Measurements from ENCODE around the gene XYLT1.

XYLT1 gene

GRCh38 chr16:17457997-17458396 is 12.8 kb downstream of the XYLT1 start:
- no peak for DNase-seq (ENCODE audit: low spot score)

GRCh38 chr16:17457513-17457912 is 13.2 kb downstream of the XYLT1 start:
- no peak for DNase-seq (ENCODE audit: low spot score)

- no peak for DNase-seq (ENCODE audit: low spot score)
These were observed 16.5 kb downstream of the XYLT1 start for GRCh38 chr16:17454162-17454730.

DNA sequence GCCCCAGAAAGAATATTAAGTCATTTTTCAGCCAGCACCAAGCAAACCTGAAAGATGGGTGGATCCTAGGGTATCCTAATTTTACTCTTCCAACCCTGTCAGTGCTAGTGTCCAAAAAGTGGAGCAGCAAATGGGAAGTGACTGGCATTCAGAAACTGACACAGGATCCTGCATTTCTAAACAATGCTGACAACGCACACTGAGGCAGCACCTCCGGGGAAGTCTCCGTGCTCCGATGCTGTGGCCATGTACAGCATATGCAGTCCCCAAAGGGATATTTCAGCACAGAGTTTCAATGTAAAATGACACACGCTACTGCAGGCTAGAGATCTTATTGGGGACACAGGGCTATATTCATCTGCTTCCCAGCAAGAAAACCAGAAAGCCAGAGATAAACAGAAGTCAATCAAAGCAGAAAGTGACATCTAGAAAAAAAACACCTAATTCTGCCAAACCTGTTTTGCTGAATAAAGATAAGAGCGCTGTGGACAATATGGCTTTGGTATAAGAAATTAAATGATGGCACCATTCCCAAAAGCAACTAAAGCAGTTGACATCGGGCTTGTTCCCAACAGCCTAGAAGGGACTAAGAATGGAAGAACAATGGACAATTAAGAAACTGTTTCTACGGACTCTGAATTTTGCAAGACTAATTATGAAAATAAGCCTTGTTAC is 17.3 kb downstream of the XYLT1 start:
- DNase-seq (ENCODE audit: low spot score) = no peak

GRCh38 chr16:17452922-17453321 is 17.8 kb downstream of the XYLT1 start:
- DNase-seq (ENCODE audit: low spot score) = no peak

GRCh38 chr16:17451843-17452242 is 18.9 kb downstream of the XYLT1 start:
- no peak for DNase-seq (ENCODE audit: low spot score)

GRCh38 chr16:17450291-17450690 is 20.5 kb downstream of the XYLT1 start:
- no peak for DNase-seq (ENCODE audit: low spot score)

GRCh38 chr16:17448640-17449638 is 21.8 kb downstream of the XYLT1 start:
- DNase-seq (ENCODE audit: low spot score) = no peak

- DNase-seq (ENCODE audit: low spot score) = no peak
These were observed 23.6 kb downstream of the XYLT1 start for GRCh38 chr16:17447101-17447569.

DNA sequence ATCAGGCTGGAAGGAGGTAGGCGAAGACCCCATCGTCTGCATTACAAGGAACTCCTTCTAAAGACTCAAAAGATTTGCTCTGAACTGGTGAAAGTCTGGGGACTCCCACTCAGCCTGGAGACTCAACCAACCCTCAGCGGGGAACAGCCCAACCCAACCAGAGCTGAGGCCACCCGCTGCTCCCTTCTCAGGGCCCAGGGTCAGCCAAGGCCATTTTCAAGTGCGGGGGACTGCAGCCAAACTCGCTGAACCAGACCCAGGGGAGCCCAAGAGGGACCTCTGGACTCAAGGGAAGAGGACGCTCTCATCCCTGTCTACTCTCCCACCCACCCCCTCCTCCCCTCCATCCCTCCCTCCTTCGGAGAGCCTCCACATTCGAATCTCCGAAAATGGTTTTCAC is 24.1 kb downstream of the XYLT1 start:
- DNase-seq (ENCODE audit: low spot score) = no peak

DNA sequence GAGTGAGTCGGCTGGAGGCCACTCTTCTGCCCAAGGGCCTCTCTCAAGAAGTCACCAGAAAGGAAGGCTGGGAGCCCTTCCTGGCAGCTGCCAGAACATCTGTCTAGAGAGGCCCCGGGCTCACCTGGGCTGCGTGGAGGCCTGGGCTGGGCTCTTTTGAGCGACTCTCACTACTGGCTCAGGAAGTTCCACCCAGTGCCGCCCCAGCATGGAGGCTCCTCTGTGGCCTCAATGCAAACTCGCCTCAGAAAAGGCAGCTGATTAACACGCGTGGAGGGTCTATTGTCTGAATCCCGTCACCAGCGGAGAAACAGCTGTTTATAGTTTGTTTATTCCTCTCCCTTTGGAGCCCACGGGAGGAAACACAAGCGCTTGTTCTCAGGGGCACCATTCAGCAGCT is 25.3 kb downstream of the XYLT1 start:
- no peak for DNase-seq (ENCODE audit: low spot score)

GRCh38 chr16:17444658-17445057 is 26.1 kb downstream of the XYLT1 start:
- DNase-seq (ENCODE audit: low spot score) = no peak

- DNase-seq (ENCODE audit: low spot score) = no peak
These were observed 30.6 kb downstream of the XYLT1 start for GRCh38 chr16:17440131-17440530.

DNA sequence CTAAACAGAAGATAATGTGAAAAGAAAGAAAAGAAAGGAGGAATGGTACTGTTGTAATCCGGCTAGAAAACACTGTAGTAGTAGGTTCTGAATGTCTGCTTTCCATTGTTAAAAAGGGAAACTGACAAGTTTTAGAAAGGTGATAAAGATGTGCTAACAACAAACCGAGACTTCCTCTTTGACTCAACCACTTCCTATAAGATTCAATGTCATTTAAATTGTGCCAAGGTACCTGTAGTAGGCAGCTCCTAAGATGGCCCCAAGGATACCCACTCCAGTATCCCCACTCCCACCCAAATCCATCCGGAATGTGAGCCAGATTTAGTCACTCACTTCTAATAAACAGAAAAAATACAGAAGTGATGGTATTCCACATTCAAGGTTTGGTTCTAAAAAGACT is 31.2 kb downstream of the XYLT1 start:
- DNase-seq (ENCODE audit: low spot score) = no peak

DNA sequence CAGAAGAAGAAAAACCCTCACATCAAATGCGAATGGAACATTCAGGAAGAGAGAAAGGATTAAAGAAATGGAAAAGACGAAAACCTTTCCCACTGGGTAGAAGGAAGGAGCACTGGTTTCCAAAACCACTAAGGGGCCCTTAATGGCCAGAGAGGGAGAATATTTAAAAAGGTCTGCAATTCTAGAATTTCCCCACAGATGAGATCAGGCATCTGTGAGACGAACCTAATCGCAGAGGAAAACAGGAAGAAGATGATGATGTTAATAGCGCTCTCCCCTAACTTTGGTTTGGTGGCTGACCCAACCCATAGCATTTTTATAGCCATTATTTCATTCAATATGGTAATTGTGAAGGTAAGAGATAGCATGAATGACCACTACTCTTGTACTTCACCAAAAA is 32.8 kb downstream of the XYLT1 start:
- DNase-seq (ENCODE audit: low spot score) = no peak

- no peak for DNase-seq (ENCODE audit: low spot score)
These were observed 33.5 kb downstream of the XYLT1 start for GRCh38 chr16:17437127-17437720.

GRCh38 chr16:17435318-17435717 is 35.4 kb downstream of the XYLT1 start:
- DNase-seq (ENCODE audit: low spot score) = no peak

- DNase-seq (ENCODE audit: low spot score) = no peak
These were observed 36.9 kb downstream of the XYLT1 start for GRCh38 chr16:17433577-17434451.

GRCh38 chr16:17432901-17433576 is 37.7 kb downstream of the XYLT1 start:
- no peak for DNase-seq (ENCODE audit: low spot score)

DNA sequence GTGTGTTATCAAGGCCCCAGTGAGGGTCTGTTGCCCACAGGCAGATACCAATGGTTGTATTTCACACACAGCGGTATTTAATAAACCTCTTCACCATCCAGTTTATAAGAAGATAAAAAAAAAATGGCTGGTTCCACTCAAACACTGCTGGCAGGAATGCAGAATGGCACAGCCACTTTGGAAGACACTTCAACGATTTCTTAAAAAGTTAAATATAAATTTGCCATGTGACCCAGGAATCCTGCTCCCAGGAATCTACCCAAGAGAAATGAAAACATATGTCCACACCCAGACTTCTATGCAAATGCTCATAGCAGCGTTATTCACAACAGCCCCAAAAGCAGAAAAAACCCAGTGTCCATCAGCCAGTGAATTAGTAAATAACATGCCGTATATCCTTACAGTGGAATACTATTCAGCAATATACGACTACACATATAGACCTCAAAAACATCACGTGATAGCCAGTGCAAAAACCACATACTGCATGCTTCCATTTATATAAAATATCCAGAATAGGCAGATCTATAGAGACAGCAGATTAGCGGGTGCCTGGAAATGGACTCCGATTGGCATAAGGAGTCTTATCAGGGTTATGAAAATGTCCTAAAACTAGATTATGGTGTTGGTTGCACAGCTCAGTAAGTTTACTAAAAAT is 38.7 kb downstream of the XYLT1 start:
- no peak for DNase-seq (ENCODE audit: low spot score)

All from LoVo (cell line).